Erythroblast (primary cell): Measurements from ENCODE around the gene NCKAP5.
"Not testable (repeated sequence)": the region's sequence is repeated elsewhere in the genome, so short reads cannot be mapped to it uniquely, and the experiment has no call there.

Experiments used
- GATA1 ChIP-seq: IDR thresholded peaks from 2 replicates; pipeline ENCODE4 v1.6.1; 2011; ENCODE audit warnings: low read depth, mild to moderate bottlenecking, control low read depth, low read length, moderate library complexity
- POLR2A ChIP-seq: IDR thresholded peaks from 2 replicates; pipeline ENCODE4 v1.6.1; 2011; ENCODE audit warnings: mild to moderate bottlenecking, low read length

GRCh38 chr2:132699802-132700201 lies 868.5 kb downstream of the NCKAP5 start:
- not testable (repeated sequence) for TF ChIP-seq POLR2A, GATA1
